H1 (cell line): ENCODE results near the gene ST6GALNAC2.

Source experiments
- ASH2L ChIP-seq: fragments of 200-600, 300-600 bp; sonication (generic); IDR thresholded peaks from one replicate; pipeline ENCODE4 v1.7.1; 2017; ENCODE audit warnings: low read length
- CEBPB ChIP-seq: IDR thresholded peaks from 2 replicates; pipeline ENCODE4 v1.6.1; 2012; ENCODE audit warnings: low read depth, low read length
- CHD7 ChIP-seq: fragments of 300-600 bp; sonication (generic); IDR thresholded peaks from 2 replicates; pipeline ENCODE4 v1.7.1; 2012; ENCODE audit warnings: low read length, moderate library complexity, mild to moderate bottlenecking, inconsistent platforms; ENCODE audit not compliant: insufficient replicate concordance
- CTCF ChIP-seq, 3 experiments: IDR thresholded peaks; 1 replicate in 2 of 3; 2 replicates in 1 of 3; pipeline versions ENCODE4 v1.5.1 to v1.6.1; 2011; ENCODE audit warnings: low read length in 3 of 3, mild to moderate bottlenecking in 3 of 3, inconsistent platforms in 2 of 3, low read depth in 1 of 3, moderate library complexity in 1 of 3; ENCODE audit not compliant: insufficient read depth in 1 of 3; ENCODE audit errors: control extremely low read depth in 1 of 3
- EZH2 ChIP-seq: fragments of 200-600 bp; sonication (generic); IDR thresholded peaks from 2 replicates; pipeline ENCODE4 v1.7.1; 2012; ENCODE audit warnings: low read depth, mild to moderate bottlenecking, moderate library complexity, low read length, inconsistent platforms; ENCODE audit not compliant: severe bottlenecking
- JUND ChIP-seq: IDR thresholded peaks from 2 replicates; pipeline ENCODE4 v1.6.1; 2011; ENCODE audit warnings: mild to moderate bottlenecking, improper control_type of control experiment, low read length
- POLR2A ChIP-seq, 2 experiments: IDR thresholded peaks; 1 replicate in 1 of 2; 2 replicates in 1 of 2; pipeline ENCODE4 v1.6.1; 2011; ENCODE audit warnings: low read depth in 2 of 2, low read length in 2 of 2, mild to moderate bottlenecking in 2 of 2; ENCODE audit errors: control extremely low read depth in 1 of 2
- POLR2AphosphoS5 ChIP-seq: IDR thresholded peaks from 2 replicates; pipeline ENCODE4 v1.6.1; 2011; ENCODE audit warnings: low read depth, low read length
- SP2 ChIP-seq: IDR thresholded peaks from 2 replicates; pipeline ENCODE4 v1.6.1; 2012; ENCODE audit warnings: mild to moderate bottlenecking, low read length, inconsistent platforms
- TF ChIP-seq, protein P1 (sequence below): IDR thresholded peaks from 2 replicates; pipeline ENCODE4 v1.6.1; 2011; ENCODE audit warnings: low read length, improper control_type of control experiment

- TF ChIP-seq CTCF (IDR thresholded peaks at IDR 0.05; ENCODE audit: control extremely low read depth in 1 of 3, insufficient read depth in 1 of 3, low read depth in 1 of 3, low read length in 3 of 3) (peak in 1 of 3 experiments; percentile 2; a peak in 1 of 4 replicates), EZH2 (no peak), SP2 (no peak), POLR2A (IDR thresholded peaks at IDR 0.05; ENCODE audit: control extremely low read depth in 1 of 2, low read depth in 2 of 2, low read length in 2 of 2) (no peak), JUND (no peak), ASH2L (no peak), CEBPB (no peak), CHD7 (no peak), POLR2AphosphoS5 (no peak)
- TF ChIP-seq, protein P1, sequence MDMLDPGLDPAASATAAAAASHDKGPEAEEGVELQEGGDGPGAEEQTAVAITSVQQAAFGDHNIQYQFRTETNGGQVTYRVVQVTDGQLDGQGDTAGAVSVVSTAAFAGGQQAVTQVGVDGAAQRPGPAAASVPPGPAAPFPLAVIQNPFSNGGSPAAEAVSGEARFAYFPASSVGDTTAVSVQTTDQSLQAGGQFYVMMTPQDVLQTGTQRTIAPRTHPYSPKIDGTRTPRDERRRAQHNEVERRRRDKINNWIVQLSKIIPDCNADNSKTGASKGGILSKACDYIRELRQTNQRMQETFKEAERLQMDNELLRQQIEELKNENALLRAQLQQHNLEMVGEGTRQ, result no peak
Observed at GRCh38 chr17:76593384-76593826, 7.7 kb upstream of the ST6GALNAC2 start.
